Stimulated activated CD8-positive, alpha-beta memory T cell treated with anti-CD3 and anti-CD28 coated beads, Interleukin-7, amount 100 ng/mL, for 48 hours (primary cell): ENCODE data around the gene CPD.
"Not testable (repeated sequence)": the region's sequence is repeated elsewhere in the genome, so short reads cannot be mapped to it uniquely, and the experiment has no call there.

Source experiments
- DNase-seq, 2 donors: peaks; one replicate each; pipeline ENCODE4 v3.0.0-alpha.2; 2020; ENCODE audit warnings: low read depth in 1 of 2; ENCODE audit errors: extremely low read depth in 1 of 2

CPD gene

DNA sequence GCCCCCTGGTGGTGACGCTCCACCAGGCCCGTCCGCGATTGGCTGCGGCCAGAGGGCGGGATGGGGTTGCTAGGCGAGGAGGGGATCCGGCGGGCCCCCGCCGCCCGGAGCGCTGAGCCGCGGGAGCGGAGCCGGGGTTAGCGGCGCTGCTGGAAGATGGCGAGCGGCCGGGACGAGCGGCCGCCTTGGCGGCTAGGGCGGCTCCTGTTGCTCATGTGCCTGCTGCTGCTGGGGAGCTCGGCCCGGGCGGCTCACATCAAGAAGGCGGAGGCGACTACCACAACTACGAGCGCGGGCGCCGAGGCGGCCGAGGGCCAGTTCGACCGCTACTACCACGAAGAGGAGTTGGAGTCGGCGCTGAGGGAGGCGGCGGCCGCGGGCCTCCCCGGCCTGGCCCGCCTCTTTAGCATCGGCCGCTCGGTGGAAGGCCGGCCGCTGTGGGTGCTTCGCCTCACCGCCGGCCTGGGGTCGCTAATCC is at the start of gene CPD:
CPD (plus strand) TSS at position 103 of the 478 bp plus-strand sequence; CDS start at position 157, 54 bp downstream.
- peak; percentile 92 for DNase-seq

DNA sequence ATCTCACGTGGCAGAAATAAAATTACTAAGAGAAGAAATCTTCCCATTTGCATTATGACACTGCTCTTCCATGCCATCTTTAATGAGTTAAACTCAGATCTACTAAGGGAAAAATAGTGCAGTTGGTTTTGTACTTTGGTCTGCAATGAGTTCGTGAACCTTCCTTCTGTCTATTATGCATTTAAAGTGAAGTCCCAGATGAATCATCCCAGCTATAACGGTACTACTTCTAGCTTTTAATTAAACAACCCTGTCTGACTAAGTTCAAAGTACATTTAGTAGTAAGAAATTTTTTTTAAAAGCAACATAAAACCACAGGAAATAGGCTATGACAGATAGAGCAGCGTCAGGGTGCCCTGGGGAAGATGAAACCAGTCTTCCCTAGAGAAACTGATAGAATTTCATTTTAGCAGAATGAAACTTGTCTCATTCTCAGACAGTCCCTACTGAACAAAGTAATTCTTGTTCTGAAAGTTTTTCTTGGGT is 46.6 kb upstream of the CPD start:
- DNase-seq, result peak in 1 of 2 donors; percentile 45

DNA sequence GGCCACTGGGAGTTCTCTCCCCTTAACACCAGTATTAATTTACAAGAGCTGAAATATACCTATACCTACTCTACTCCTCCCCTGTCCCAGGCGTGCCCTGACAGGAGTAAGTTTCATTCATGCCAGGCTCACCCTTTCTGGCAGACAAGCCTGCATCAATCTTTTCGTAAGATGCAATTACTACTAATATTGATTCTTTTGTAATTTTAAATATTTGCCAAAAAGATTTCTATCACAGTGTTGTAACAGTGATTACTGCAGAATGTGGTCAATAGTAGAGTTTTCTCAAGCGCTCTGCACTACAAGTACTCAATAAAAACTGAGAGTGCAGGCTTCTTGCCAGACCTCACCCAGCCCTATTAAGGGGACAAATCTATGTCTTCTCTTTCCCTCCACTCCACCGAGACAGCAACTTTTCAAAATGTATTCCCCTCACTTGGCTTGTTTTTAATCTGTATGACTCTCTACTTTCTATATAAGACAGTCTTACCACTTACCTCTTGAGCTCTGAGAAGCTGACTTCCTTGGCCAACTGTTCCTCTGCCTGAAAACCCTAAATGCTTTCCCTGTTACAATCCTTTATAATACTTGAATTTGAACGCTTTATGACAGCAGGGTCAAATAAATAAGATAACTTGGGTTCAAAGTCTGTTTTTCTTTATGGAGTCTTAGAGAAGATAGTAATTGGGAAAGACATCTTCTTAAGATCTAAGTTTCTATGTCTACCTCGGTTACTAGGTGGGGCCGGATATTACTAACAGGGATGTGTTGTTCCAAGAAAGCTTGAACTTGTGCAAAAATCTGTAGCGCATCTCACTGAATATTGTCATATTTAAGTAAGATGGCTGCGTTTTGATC is 45.0 kb upstream of the CPD start, which contains the start of gene TMIGD1:
TMIGD1 (minus strand) TSS at position 555 of the 858 bp plus-strand sequence. CDS start 1,924 bp downstream, outside the sequence.
- DNase-seq, result no peak

DNA sequence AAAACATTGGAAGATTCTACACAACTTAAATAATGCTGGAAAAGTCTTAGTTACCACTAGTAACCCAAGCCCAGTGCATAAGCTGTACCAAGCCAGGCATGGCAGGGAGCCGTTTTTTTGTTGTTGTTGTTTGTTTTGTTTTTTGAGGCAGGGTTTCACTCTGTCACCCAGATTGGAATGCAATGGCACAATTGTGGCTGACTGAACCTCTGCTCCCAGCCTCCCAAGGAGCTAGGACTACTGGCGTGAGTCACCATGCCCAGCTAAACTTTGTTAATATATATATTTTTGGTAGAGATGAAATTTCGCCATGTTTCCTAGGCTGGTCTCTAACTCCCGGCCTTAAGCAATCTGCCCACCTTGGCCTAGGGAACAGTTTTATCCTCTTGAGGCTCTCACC is 44.3 kb upstream of the CPD start:
- DNase-seq, result no peak

DNA sequence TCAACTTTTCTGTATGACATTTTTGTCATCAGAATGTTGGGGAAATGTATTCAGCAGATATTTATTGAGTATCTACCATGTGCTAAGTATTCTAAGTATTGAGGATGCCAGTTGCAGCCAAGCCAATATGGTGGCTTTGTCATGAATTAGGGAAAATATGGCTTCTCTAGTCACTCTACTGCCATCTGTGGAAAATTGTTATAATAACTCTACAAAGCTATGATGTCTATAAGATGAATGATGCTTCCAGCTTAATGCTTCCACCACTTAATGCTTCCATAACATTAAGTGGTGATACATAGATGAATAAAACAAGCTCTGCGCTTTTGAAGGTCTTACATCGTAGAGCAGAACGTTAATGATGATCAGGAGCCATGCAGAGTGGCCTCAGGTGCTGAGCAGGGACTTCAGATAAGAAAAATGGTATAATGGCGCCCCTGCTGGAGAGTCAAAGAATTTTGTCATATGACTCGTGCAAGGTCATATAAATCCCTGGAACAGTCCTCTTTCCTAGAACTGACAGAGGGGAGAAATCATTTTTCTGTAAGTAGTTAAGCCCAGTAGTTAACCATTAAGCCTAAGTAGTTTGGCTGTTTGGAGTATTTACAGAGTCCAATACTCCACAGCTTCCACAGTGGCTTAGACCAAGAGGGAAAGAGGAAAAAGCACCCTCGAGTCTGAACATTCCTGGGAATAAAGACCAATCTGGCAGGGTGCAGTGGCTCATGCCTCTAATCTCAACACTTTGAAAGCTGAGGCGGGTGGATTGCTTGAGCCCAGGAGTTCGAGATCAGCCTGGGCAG is 42.2 kb upstream of the CPD start:
- DNase-seq, result peak in 1 of 2 donors; percentile 29

DNA sequence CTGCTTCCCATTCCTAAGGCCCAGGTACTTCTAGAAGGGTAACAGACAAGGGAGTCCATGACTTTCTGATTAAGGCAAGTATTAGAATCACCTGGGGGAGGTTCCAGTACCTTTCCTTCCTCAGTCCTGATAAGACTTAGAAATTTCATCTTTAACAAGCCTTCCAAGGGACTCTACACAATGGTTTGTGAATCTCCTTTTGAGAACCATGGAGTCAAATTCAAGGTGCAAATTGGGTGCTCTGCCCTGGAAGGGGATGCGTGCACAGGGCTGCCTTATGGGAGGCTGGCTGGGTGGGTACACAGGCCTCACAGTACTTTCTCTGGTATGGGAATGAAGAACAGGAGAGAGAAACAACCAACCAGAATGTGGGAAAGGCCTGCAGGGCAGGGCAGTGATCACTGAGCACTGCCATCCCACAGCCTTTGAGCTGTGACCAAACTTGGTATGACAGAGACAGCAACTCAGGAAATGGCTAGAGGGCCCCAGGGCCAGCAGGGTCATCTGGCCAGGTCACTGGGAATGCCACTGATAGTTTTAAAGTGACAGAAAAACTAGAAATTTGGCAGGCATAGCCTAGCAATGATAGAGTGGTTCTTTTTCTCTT is 41.2 kb upstream of the CPD start:
- DNase-seq, result no peak

DNA sequence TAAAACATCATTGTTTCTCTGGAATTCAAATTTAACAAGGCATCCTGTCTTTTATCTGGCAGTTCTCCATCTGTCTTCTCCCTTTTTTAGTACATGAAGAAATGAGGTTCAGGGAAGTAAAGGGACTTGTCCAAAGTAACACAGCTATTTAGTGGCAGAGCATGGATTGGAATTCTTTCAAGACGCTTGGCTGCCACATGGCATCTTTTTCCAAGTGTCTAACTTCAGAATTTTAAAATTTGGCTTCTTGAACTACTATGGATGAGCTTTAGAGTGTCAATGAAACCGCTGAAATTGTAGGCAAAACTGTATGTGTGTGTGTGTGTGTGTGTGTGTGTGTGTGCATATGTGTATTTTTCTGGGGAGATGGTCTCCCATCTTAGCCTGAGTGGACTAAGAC is 39.6 kb upstream of the CPD start:
- no peak for DNase-seq

DNA sequence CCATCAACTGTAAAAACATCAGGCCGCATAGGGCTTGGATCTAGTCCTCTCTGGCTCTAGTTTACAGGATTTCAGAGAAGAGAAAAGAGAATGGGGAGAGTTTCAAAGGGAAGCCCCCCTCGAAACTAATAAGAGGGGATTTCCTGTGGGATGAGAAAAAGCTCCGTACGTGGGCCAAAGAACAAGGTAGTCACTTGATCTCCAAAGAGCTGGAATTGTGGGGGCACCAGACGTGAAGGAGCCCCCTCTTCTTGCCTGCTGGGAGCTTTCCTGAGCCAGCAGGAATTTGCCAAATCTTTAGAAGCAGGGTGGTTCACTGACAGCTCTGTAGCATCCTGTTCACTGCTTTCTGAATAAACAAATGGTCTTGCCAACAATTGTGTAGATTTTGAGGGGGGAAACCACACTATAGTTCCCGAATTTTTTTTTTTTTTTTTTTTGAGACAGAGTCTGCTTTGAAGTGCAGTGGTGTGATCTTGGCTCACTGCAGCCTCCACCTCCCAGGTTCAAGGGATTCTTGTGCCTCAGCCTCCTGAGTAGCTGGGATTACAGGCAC is 37.8 kb upstream of the CPD start:
- no peak for DNase-seq

DNA sequence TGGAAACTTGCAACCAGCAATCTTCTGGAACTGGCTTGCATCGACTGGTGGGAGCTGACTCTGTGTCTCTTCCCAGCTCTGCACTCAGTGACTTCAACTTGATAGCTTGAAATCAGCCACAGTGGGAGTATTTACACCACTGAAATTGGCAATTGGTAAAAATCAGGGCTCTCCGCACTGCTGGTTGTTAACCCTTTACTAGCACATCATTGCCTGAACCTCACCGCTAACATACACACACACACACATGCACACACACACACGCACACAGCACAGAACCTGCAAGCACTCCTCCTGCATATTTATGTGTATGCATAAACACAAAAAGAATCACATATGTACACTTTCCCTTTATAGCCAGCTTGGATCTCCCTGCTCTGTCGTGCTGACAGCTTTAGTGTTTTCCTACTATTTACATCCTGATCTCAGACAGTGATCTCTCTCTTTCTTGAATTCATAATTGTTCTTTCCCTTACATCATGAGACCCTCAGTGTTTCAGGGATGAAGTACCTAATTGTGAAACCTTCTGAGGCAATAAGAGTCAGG is 37.0 kb upstream of the CPD start:
- DNase-seq, result no peak

DNA sequence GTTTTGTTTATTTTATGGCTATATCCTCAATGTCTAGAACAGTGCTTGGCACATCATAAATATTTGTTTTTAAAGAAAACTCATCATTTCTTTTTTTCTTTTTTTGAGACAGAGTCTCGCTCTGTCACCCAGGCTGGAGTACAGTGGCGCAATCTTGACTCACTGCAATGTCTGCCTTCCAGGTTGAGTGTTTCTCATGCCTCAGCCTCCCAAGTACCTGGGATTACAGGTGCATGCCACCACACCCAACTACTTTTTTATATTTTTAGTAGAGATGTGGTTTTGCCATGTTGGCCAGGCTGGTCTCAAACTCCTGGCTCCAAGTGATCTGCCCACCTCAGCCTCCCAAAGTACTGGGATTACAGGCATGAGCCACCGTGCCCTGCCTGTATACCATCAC is 35.5 kb upstream of the CPD start:
- not testable (repeated sequence) for DNase-seq

DNA sequence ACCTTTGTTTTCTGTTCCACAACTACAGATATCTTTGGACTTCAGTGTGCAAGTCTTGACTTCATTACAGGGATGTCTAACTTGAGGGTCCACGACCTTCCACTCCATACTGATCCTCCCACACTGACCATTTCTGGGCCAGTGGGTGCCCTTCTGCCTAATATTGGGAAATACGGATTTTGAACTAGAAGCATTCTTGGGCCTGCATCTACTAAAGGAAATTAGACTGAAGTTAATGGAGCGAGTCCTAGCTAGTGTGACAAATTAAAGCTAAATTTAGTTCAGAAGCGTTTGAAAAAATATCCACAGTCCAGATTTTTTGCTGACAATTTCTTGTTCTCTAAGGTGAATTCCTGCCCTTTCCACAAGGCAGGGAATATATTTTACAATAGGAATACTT is 34.9 kb upstream of the CPD start:
- DNase-seq, result no peak

DNA sequence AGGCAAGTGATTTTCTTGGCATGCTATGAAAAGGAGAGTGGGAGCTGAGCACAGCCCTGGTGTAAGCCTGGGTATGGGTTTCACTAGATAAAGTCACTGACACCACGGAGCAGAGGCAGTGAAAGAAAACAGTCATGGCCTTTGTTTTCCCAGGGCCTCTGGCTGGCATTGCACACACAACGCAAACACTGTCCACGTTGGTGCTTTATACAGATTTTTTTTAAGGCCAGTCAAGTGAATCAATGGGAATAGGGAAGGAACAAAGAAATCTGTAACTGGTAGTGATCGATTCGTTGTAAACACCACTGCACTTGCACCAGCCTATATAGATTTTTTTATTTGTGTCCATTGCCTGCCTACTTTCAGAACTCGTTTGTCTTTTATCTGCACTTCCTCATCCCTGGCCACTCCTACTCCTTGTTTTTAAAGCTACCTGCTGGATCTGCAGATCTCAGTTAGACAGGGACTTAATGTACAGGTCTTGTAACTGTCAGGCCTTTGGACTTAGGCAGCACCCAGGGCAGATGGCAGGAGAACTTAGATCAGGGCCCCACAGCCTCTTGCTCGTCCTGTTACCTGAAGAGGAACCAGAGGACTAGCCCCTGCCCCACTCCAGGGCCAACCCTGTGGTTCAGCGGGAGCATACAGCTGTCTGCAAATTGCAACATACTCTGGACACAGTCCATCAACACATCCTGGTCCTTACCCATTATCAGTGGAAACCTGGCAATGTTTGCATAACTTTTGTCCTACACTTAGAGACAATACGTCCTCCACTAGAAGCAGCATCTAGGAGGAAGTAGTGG is 34.2 kb upstream of the CPD start:
- no peak for DNase-seq

DNA sequence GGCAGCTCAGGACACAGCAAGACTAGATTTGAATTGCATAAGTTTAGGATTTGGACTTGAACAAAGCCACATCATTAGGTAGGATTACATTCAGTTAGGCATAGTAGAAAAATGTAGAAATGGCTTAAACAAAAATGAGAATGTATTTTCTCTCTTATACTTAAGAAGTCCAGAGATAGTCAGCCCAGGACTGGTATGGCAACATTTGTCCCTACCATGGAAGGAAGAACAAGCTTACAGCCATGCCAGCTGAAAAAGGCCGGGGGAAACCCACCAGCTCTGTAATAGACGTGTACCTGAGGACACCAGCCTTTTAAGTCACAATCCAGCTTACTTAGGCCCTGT is 33.7 kb upstream of the CPD start:
- DNase-seq, result no peak

DNA sequence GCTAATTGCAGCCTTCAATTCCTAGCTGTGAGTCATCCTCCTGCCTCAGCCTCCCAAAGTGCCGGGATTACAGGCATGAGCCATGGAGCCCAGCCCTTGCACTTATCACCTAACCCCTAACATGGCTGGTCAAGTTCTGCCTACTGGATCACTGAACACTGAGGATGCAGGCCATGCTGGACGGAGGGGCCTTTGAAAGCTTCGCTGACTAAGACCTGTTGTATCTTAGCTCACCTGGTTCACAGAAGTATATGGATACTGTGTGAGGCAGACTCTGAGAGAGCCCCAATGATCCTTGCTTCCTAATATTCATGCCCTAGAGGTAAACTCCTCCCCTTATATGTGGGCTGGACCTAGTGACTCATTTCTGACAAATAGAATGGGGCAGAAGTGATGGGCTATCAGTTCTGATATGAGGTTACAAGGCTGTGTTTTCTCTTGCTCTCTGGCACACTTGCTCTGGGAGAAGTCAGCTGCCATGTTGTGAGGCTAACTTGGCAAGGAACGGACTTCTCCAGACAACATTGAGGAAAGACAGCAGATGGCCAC is 33.1 kb upstream of the CPD start:
- peak in 1 of 2 donors; percentile 33 for DNase-seq

DNA sequence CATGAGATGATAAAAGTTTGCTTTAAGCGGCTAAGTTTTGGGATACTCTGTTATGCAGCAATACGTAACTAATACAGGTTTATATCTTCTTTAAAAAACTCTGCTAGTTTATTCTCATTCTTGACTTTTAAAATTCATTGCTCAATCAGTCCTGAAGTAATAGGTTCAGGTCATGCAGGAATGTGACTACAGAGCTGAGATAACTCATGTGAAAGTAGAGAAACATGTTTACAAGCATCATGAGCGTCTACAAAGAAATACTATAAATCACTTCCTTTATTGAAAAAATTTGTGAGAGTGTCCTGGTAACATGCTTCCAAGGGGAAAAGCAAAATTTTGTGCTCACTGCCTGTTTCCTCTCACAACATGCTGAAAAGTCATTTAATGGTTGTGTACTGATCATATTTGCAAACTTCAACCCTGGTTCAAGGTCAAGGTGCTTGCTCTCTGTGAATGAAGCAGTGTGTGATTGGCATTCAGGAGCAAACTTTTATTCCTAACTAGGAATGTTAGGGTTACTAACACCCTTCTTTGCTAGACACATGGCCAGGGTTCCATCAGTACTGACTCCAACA is 32.4 kb upstream of the CPD start:
- no peak for DNase-seq

DNA sequence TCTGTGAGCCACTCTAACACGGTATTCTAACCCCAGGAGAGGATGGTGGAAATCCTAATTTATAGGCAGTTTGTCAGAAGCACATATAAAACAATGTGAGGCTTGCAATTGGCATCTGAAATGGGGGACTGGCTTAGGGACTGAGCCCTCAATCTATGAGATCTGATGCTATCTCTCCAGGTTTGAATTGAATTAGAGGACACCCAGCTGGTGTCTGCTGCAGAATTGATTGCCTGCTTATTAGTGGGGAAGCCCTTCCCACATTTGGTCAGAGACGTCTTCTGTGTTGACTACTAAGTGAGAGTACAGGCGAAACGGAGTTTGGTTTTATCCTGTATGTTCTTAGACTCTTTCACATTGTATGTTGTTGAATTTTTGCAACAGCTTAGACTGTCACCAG is 31.2 kb upstream of the CPD start:
- no peak for DNase-seq

DNA sequence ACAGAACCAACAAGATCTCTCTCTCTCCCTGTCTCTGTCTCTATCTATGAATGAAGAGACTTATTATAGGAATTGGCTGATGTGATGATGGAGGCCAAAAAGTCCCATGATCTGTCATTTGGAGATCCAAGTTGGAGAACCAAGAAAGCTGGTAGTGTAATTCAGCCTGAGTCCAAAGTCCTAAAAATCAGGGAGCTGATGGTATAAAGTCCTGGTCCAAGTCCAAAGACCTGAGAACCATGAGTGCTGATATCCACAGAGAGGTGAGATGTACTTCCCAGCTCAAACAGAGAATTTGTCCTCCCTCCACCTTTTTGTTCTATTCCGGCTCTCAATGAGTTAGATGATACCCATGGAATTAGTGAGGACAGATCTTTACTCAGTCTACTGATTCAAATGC is 29.5 kb upstream of the CPD start:
- DNase-seq, result no peak

DNA sequence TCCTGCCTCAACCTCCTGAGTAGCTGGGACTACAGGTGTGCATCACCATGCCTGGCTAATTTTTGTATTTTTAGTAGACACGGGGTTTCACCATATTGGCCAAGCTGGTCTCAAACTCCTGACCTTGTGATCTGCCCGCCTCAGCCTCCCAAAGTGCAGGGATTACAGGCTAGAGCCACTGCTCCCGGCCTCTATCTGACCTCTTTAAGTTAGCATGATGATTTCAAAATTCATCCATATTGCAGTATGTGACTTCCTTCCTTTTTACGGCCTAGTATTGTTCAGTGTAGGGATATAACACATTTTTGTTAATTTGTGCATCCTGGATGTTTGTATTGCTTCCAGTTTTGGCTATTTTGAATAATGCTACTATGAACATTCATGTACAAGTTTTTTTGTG is 27.5 kb upstream of the CPD start:
- DNase-seq, result not testable (repeated sequence)

DNA sequence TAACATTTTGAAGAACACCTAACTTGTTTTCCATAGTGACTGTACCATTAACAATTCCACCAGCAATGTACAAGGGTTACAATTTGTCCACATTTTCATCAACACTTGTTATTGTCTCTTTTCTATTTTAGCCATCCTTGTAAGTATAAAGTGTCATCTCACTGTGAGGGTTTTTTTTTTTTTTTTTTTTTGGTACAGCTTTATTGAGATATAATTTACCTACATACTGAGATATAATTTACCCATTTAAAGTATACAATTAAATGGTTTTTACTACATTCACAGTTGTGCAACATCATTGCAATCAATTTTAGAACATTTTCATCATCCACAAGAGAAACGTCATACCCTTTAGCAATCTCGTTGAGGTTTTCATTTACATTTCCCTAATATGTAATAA is 27.0 kb upstream of the CPD start:
- DNase-seq, result no peak
